ENCODE results near the gene EAPP.

DNA sequence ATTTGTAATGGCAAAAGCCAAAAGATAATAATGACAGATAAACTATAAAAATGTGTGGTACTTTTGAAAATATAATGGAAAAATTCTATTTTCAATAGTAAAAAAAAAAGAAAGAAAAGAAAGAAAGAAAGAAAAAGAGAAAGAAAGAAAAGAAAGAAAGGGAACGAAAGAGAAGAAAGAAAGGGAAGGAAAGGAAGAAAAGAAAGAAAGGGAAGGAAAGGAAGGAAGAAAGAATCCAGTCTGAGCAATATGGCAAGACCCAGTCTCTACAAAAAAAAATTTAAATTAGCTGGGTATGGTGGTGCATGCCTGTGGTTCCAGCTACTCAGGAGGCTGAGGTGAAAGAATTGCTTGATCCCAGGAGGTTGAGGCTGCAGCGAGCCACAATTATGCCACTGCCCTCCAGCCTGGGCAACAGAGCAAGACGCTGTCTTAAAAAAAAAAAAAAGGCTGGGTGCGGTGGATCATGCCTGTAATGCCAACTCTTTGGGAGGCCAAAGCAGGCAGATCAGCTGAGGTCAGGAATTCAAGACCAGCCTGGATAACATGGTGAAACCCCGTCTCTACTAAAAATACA, 38.4 kb downstream of the EAPP start:
- TF ChIP-seq, protein P1, sequence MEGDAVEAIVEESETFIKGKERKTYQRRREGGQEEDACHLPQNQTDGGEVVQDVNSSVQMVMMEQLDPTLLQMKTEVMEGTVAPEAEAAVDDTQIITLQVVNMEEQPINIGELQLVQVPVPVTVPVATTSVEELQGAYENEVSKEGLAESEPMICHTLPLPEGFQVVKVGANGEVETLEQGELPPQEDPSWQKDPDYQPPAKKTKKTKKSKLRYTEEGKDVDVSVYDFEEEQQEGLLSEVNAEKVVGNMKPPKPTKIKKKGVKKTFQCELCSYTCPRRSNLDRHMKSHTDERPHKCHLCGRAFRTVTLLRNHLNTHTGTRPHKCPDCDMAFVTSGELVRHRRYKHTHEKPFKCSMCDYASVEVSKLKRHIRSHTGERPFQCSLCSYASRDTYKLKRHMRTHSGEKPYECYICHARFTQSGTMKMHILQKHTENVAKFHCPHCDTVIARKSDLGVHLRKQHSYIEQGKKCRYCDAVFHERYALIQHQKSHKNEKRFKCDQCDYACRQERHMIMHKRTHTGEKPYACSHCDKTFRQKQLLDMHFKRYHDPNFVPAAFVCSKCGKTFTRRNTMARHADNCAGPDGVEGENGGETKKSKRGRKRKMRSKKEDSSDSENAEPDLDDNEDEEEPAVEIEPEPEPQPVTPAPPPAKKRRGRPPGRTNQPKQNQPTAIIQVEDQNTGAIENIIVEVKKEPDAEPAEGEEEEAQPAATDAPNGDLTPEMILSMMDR (IDR thresholded peaks at IDR 0.05): no peak
- no peak for TF ChIP-seq POLR2A (IDR thresholded peaks at IDR 0.05)

Data from heart left ventricle (tissue), 13 donors.